ENCODE measurements around the gene ELSPBP1.
"Not testable (repeated sequence)": the region's sequence is repeated elsewhere in the genome, so short reads cannot be mapped to it uniquely, and the experiment has no call there.

ELSPBP1 gene

GRCh38 chr19:48043675-48044258 is 49.3 kb downstream of the ELSPBP1 start, which contains the start of gene CABP5:
Gene CABP5 (minus strand): TSS chr19:48044079. CDS start chr19:48043922, 157 bp downstream.
- DNase-seq (ENCODE audit: low read depth) = no peak

GRCh38 chr19:48044561-48044960 is 50.1 kb downstream of the ELSPBP1 start:
- no peak for DNase-seq (ENCODE audit: low read depth)

- DNase-seq (ENCODE audit: low read depth) = no peak
Observed at GRCh38 chr19:48051335-48052033, 57.1 kb downstream of the ELSPBP1 start.

GRCh38 chr19:48053076-48053475 is 58.6 kb downstream of the ELSPBP1 start:
- DNase-seq (ENCODE audit: low read depth) = no peak

- no peak for DNase-seq (ENCODE audit: low read depth)
Observed at GRCh38 chr19:48053856-48054255, 59.4 kb downstream of the ELSPBP1 start.

GRCh38 chr19:48059331-48059730 is 64.9 kb downstream of the ELSPBP1 start:
- no peak for DNase-seq (ENCODE audit: low read depth)

- no peak for DNase-seq (ENCODE audit: low read depth)
Observed at GRCh38 chr19:48060381-48060780, 65.9 kb downstream of the ELSPBP1 start.

GRCh38 chr19:48061401-48062344 is 67.2 kb downstream of the ELSPBP1 start:
- no peak for DNase-seq (ENCODE audit: low read depth)

GRCh38 chr19:48064509-48064908 is 70.1 kb downstream of the ELSPBP1 start:
- peak; percentile 8 for DNase-seq (ENCODE audit: low read depth)

- no peak for DNase-seq (ENCODE audit: low read depth)
Observed at GRCh38 chr19:48069435-48069834, 75.0 kb downstream of the ELSPBP1 start.

GRCh38 chr19:48070177-48070769 is 75.8 kb downstream of the ELSPBP1 start:
- not testable (repeated sequence) for DNase-seq (ENCODE audit: low read depth)

All from HS-27A (cell line).